NCI-H2227 (cell line): ENCODE measurements around the gene C17orf67.

Experiments
- DNase-seq: peaks from one replicate; lab custom pipeline; 2025; ENCODE audit not compliant: unreplicated experiment; lab: John Stamatoyannopoulos, UW

C17orf67 gene

GRCh38 chr17:56809106-56809819, 24.5 kb downstream of the C17orf67 start:
- no peak for DNase-seq

GRCh38 chr17:56808503-56808902, 25.2 kb downstream of the C17orf67 start:
- no peak for DNase-seq

GRCh38 chr17:56807723-56808122, 26.0 kb downstream of the C17orf67 start:
- no peak for DNase-seq

- no peak for DNase-seq
Observed at GRCh38 chr17:56806949-56807348, 26.8 kb downstream of the C17orf67 start.

- no peak for DNase-seq
Observed at GRCh38 chr17:56804454-56804853, 29.3 kb downstream of the C17orf67 start.

GRCh38 chr17:56803071-56803470, 30.6 kb downstream of the C17orf67 start:
- no peak for DNase-seq

GRCh38 chr17:56801459-56802178, 32.1 kb downstream of the C17orf67 start:
- no peak for DNase-seq

- DNase-seq, result no peak
Observed at GRCh38 chr17:56798916-56799315, 34.8 kb downstream of the C17orf67 start.

GRCh38 chr17:56796536-56796935, 37.2 kb downstream of the C17orf67 start:
- DNase-seq, result no peak

- DNase-seq, result no peak
Observed at GRCh38 chr17:56795221-56795865, 38.4 kb downstream of the C17orf67 start.

GRCh38 chr17:56793957-56794356, 39.8 kb downstream of the C17orf67 start:
- DNase-seq, result no peak

GRCh38 chr17:56793531-56793930, 40.2 kb downstream of the C17orf67 start:
- no peak for DNase-seq

GRCh38 chr17:56792267-56792666, 41.5 kb downstream of the C17orf67 start:
- DNase-seq, result no peak

GRCh38 chr17:56786989-56787482, 46.7 kb downstream of the C17orf67 start:
- DNase-seq, result no peak

GRCh38 chr17:56785997-56786680, 47.6 kb downstream of the C17orf67 start:
- DNase-seq, result no peak

- no peak for DNase-seq
Observed at GRCh38 chr17:56785405-56785804, 48.3 kb downstream of the C17orf67 start.

- DNase-seq, result no peak
Observed at GRCh38 chr17:56782338-56782737, 51.4 kb downstream of the C17orf67 start.

- no peak for DNase-seq
Observed at GRCh38 chr17:56781906-56782305, 51.8 kb downstream of the C17orf67 start.

GRCh38 chr17:56779898-56780777, 53.6 kb downstream of the C17orf67 start:
- peak; percentile 83 for DNase-seq

GRCh38 chr17:56779322-56779721, 54.4 kb downstream of the C17orf67 start:
- no peak for DNase-seq
